Hepatocyte (in vitro differentiated cells): ENCODE measurements around the gene ACCSL.

Experiments used
- EZH2 ChIP-seq: fragments of 200-600 bp; sonication (generic); IDR thresholded peaks from 2 replicates; pipeline ENCODE4 v1.6.1; 2016; ENCODE audit warnings: antibody characterized with exemption, mild to moderate bottlenecking, borderline replicate concordance
- EZH2phosphoT487 ChIP-seq: fragments of 200-600 bp; sonication (generic); IDR thresholded peaks from one replicate; pipeline ENCODE4 v1.6.1; 2018; ENCODE audit warnings: antibody characterized with exemption, mild to moderate bottlenecking, low read depth, moderate library complexity; ENCODE audit not compliant: unreplicated experiment, severe bottlenecking
- TF ChIP-seq, protein P1 (sequence below): fragments of 200-600 bp; sonication (generic); IDR thresholded peaks from 2 replicates; pipeline ENCODE4 v1.5.1; 2016; ENCODE audit warnings: antibody characterized with exemption, mild to moderate bottlenecking; ENCODE audit not compliant: poor library complexity

DNA sequence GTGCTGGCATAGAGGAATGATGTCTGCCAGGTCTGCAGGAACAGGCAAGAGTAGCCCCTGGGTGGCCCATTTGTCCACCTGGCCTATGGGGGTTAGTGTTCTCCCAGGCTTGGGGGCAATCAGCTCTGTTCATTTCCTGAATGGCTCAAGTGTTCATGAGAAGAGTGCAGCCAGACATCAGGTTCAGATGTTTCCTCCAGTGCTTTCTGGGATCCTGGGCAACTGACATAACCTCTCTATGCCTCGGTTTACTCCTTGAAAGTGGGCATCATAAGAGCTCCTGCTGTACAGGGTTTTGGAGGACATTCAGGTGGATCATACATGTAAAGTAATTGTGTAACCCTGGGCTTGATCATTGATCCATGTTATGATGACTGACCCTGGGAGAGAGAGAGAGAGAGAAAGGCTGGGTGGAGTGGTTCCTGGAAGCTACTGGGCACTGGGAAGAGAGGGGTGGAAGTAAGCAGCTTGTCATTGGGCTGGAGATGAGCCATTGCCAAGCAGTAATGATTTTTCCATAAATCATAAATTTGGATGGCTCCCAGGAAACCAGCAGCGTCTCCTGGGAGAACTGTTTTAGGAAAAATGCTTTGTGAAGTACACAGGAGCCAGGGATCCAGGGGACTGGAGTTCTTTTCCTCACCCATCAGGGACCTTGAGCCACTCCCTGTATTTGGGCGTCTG lies 30.2 kb upstream of the ACCSL start:
- TF ChIP-seq, protein P1, sequence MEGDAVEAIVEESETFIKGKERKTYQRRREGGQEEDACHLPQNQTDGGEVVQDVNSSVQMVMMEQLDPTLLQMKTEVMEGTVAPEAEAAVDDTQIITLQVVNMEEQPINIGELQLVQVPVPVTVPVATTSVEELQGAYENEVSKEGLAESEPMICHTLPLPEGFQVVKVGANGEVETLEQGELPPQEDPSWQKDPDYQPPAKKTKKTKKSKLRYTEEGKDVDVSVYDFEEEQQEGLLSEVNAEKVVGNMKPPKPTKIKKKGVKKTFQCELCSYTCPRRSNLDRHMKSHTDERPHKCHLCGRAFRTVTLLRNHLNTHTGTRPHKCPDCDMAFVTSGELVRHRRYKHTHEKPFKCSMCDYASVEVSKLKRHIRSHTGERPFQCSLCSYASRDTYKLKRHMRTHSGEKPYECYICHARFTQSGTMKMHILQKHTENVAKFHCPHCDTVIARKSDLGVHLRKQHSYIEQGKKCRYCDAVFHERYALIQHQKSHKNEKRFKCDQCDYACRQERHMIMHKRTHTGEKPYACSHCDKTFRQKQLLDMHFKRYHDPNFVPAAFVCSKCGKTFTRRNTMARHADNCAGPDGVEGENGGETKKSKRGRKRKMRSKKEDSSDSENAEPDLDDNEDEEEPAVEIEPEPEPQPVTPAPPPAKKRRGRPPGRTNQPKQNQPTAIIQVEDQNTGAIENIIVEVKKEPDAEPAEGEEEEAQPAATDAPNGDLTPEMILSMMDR: no peak
- no peak for TF ChIP-seq EZH2
- TF ChIP-seq EZH2phosphoT487: no peak
